ENCODE data around the gene FAM13B.

FAM13B gene

DNA sequence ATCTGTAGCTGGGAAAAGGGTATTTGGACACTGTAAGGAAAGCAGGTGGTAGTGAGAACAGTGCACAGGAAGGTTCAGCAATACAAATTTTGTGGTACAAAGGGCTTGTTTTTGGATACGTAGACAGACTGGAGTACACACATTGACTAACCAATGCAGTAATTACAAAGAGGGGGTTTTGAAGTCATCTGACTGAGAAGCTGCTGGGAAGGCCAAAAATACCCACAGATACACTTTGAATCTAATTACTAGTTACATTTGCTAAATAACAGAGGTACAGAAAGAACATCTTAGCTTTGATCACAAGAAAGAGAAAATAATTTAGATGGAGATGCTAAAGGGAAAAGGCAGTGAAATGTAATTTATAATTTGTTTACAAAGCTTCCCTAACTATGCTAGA, 97.7 kb downstream of the FAM13B start:
- H3K27ac ChIP-seq (ENCODE audit: low read depth, low read length): no peak overlapping the region

DNA sequence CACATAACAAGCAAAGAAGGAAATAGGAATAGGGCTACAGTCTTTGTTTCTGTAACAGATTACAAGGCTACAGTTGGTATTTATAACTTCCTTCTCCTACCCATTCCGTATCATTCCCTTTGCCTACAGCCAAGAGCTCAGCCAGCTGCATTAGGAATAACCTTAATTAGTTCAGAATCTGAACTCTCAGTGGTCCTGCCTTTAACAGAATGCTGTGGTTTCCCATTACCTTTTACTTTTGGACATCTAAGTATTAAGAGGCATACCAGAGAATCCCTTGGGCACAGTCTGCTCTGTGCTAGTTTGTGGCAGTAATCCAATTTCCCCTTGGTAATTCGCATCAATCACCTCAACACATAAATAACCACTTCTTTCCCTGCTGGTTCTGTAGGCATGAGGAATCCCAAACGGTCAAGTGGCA, 99.4 kb downstream of the FAM13B start:
- Histone ChIP-seq H3K4me1 (ENCODE audit: insufficient read depth, low read length) (no peaks in the 10 kb centered on the region), H3K4me3 (ENCODE audit: low read length) (no peak overlapping the region), H3K9me3 (ENCODE audit: insufficient read depth, low read depth, low read length) (no peaks in the 10 kb centered on the region), H3K9ac (ENCODE audit: low read depth, low read length) (no peak overlapping the region), H3K27me3 (ENCODE audit: insufficient read depth, low read length) (no peaks in the 10 kb centered on the region), H3K27ac (ENCODE audit: low read depth, low read length) (no peak overlapping the region), H3K36me3 (ENCODE audit: insufficient read depth, low read length) (peaks cover 19% of the 10 kb centered on the region)
- 86% methylated on average over 3 of the region's 3 CpGs for WGBS

More for the DNA sequence above, 97.7 kb downstream of the FAM13B start:
- no peak overlapping the region for H3K9ac ChIP-seq (ENCODE audit: low read depth, low read length)
- no peaks in the 10 kb centered on the region for H3K4me1 ChIP-seq (ENCODE audit: insufficient read depth, low read length)
- 100% methylated on average over 1 of the region's 1 CpG for WGBS
- no peak overlapping the region for H3K4me3 ChIP-seq (ENCODE audit: low read length)
- H3K36me3 ChIP-seq (ENCODE audit: insufficient read depth, low read length): peaks cover 36% of the 10 kb centered on the region
- H3K9me3 ChIP-seq (ENCODE audit: insufficient read depth, low read depth, low read length): no peaks in the 10 kb centered on the region
- no peaks in the 10 kb centered on the region for H3K27me3 ChIP-seq (ENCODE audit: insufficient read depth, low read length)

- H3K27me3 ChIP-seq (ENCODE audit: insufficient read depth, low read length): no peaks in the 10 kb centered on the region
- H3K27ac ChIP-seq (ENCODE audit: low read depth, low read length): no peak overlapping the region
- no peak overlapping the region for H3K9ac ChIP-seq (ENCODE audit: low read depth, low read length)
- H3K36me3 ChIP-seq (ENCODE audit: insufficient read depth, low read length): peaks cover 12% of the 10 kb centered on the region; the same call in 1 of the 2 replicates
- no peak overlapping the region for H3K4me3 ChIP-seq (ENCODE audit: low read length)
- 89% methylated on average over 2 of the region's 3 CpGs for WGBS
- H3K4me1 ChIP-seq (ENCODE audit: insufficient read depth, low read length): no peaks in the 10 kb centered on the region
- no peaks in the 10 kb centered on the region for H3K9me3 ChIP-seq (ENCODE audit: insufficient read depth, low read depth, low read length)
These were observed 100.1 kb downstream of the FAM13B start for GRCh38 chr5:137932800-137933199.

- Histone ChIP-seq H3K27me3 (ENCODE audit: insufficient read depth, low read length) (no peaks in the 10 kb centered on the region), H3K4me3 (ENCODE audit: low read length) (no peak overlapping the region), H3K9ac (ENCODE audit: low read depth, low read length) (no peak overlapping the region), H3K27ac (ENCODE audit: low read depth, low read length) (no peak overlapping the region), H3K9me3 (ENCODE audit: insufficient read depth, low read depth, low read length) (no peaks in the 10 kb centered on the region), H3K36me3 (ENCODE audit: insufficient read depth, low read length) (no peaks in the 10 kb centered on the region), H3K4me1 (ENCODE audit: insufficient read depth, low read length) (no peaks in the 10 kb centered on the region)
- WGBS: 85% methylated on average over 4 of the region's 4 CpGs
These were observed 109.0 kb downstream of the FAM13B start for GRCh38 chr5:137923856-137924255.

- 89% methylated on average over 3 of the region's 3 CpGs for WGBS
- Histone ChIP-seq H3K27me3 (ENCODE audit: insufficient read depth, low read length) (no peaks in the 10 kb centered on the region), H3K9ac (ENCODE audit: low read depth, low read length) (no peak overlapping the region), H3K36me3 (ENCODE audit: insufficient read depth, low read length) (no peaks in the 10 kb centered on the region), H3K4me1 (ENCODE audit: insufficient read depth, low read length) (no peaks in the 10 kb centered on the region), H3K4me3 (ENCODE audit: low read length) (no peak overlapping the region), H3K9me3 (ENCODE audit: insufficient read depth, low read depth, low read length) (no peaks in the 10 kb centered on the region), H3K27ac (ENCODE audit: low read depth, low read length) (no peak overlapping the region)
These were observed 110.9 kb downstream of the FAM13B start for GRCh38 chr5:137921931-137922330.

DNA sequence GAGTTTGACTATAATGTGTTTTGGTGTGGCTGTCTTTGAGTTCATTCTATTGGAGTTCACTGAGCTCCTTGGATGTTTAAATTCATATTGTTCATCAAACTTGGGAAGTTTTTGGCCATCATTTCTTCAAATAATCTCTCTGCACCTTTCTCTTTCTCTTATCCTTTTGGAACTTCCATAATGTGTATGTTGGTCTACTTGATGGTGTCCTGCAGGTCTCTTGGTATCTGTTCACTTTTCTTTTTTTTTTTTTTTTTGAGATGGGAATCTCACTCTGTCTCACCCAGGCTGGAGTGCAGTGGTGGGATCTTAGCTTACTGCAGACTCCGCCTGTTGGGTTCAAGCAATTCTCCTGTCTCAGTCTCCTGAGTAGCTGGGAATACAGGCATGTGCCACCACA, 116.0 kb downstream of the FAM13B start:
- H3K9ac ChIP-seq (ENCODE audit: low read depth, low read length): no peak overlapping the region
- 56% methylated on average over 1 of the region's 1 CpG for WGBS
- no peak overlapping the region for H3K4me3 ChIP-seq (ENCODE audit: low read length)
- H3K27ac ChIP-seq (ENCODE audit: low read depth, low read length): no peak overlapping the region
- H3K4me1 ChIP-seq (ENCODE audit: insufficient read depth, low read length): no peaks in the 10 kb centered on the region
- no peaks in the 10 kb centered on the region for H3K27me3 ChIP-seq (ENCODE audit: insufficient read depth, low read length)
- no peaks in the 10 kb centered on the region for H3K36me3 ChIP-seq (ENCODE audit: insufficient read depth, low read length)
- H3K9me3 ChIP-seq (ENCODE audit: insufficient read depth, low read depth, low read length): no peaks in the 10 kb centered on the region

DNA sequence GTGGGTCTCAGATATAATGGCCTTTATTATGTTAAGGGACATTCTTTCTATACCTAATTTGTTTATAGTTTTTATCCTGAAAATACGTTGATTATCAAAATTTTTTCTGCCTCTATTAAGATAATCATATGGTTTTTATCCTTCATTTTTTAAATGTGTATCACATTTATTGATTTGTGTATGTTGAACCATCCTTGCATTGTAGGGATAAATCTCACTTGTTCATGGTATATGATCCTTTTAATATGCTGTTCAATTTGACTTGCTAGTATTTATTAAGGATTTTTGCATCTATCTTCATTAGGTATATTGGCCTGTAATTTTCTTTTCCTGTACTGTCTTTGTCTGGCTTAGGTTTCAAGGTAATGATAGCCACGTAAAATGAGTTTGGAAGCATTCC, 118.1 kb downstream of the FAM13B start:
- Histone ChIP-seq H3K9me3 (ENCODE audit: insufficient read depth, low read depth, low read length) (no peaks in the 10 kb centered on the region), H3K9ac (ENCODE audit: low read depth, low read length) (no peak overlapping the region), H3K4me3 (ENCODE audit: low read length) (no peak overlapping the region), H3K36me3 (ENCODE audit: insufficient read depth, low read length) (no peaks in the 10 kb centered on the region), H3K4me1 (ENCODE audit: insufficient read depth, low read length) (no peaks in the 10 kb centered on the region), H3K27ac (ENCODE audit: low read depth, low read length) (no peak overlapping the region), H3K27me3 (ENCODE audit: insufficient read depth, low read length) (no peaks in the 10 kb centered on the region)
- 93% methylated on average over 1 of the region's 2 CpGs for WGBS

DNA sequence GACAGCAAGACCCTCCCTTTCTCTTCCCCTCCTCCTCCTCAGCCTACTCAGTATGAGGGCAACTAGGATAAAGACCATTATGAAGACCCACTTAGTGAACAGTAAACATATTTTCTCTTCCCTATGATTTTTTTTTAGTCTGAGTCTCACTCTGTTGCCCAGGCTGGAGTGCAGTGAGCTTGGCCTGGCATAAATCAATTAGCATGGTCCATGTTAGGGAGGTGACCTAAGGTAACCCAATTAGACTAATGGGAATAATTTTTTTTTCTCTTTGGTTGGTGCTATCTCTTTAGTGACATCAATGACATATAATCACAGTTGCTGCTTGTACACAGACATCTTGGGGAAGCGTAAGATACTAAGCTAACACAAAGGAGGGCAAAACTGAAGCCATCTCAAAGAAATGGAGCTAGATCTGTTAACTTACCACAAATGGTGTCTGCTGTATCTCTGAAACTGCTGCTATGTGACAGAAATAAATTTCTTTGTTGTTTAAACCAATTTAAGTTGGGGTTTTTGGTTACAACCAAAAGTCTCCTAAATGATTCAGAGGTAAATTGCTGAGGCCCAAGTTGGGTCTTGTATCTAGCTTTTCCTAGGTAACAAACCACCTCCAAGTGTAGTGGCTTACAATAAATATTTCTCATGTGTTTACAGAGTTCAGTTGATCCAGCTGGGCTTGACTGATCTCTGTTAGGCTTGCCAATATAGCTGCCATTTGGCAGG, 130.3 kb downstream of the FAM13B start:
- 96% methylated on average over 1 of the region's 1 CpG for WGBS
- H3K9me3 ChIP-seq (ENCODE audit: insufficient read depth, low read depth, low read length): no peaks in the 10 kb centered on the region
- H3K27me3 ChIP-seq (ENCODE audit: insufficient read depth, low read length): no peaks in the 10 kb centered on the region
- H3K27ac ChIP-seq (ENCODE audit: low read depth, low read length): no peak overlapping the region
- no peaks in the 10 kb centered on the region for H3K36me3 ChIP-seq (ENCODE audit: insufficient read depth, low read length)
- H3K9ac ChIP-seq (ENCODE audit: low read depth, low read length): no peak overlapping the region
- H3K4me1 ChIP-seq (ENCODE audit: insufficient read depth, low read length): no peaks in the 10 kb centered on the region
- H3K4me3 ChIP-seq (ENCODE audit: low read length): no peak overlapping the region

GRCh38 chr5:137901011-137901817, 131.7 kb downstream of the FAM13B start:
- Histone ChIP-seq H3K27me3 (ENCODE audit: insufficient read depth, low read length) (no peaks in the 10 kb centered on the region), H3K27ac (ENCODE audit: low read depth, low read length) (no peak overlapping the region), H3K36me3 (ENCODE audit: insufficient read depth, low read length) (no peaks in the 10 kb centered on the region), H3K9me3 (ENCODE audit: insufficient read depth, low read depth, low read length) (no peaks in the 10 kb centered on the region), H3K9ac (ENCODE audit: low read depth, low read length) (no peak overlapping the region), H3K4me1 (ENCODE audit: insufficient read depth, low read length) (no peaks in the 10 kb centered on the region), H3K4me3 (ENCODE audit: low read length) (no peak overlapping the region)
- 91% methylated on average over 5 of the region's 5 CpGs for WGBS

- no peak overlapping the region for H3K9ac ChIP-seq (ENCODE audit: low read depth, low read length)
- H3K9me3 ChIP-seq (ENCODE audit: insufficient read depth, low read depth, low read length): no peaks in the 10 kb centered on the region
- H3K27ac ChIP-seq (ENCODE audit: low read depth, low read length): no peak overlapping the region
- no peaks in the 10 kb centered on the region for H3K4me1 ChIP-seq (ENCODE audit: insufficient read depth, low read length)
- H3K27me3 ChIP-seq (ENCODE audit: insufficient read depth, low read length): no peaks in the 10 kb centered on the region
- H3K36me3 ChIP-seq (ENCODE audit: insufficient read depth, low read length): no peaks in the 10 kb centered on the region
- 95% methylated on average over 2 of the region's 3 CpGs for WGBS
- no peak overlapping the region for H3K4me3 ChIP-seq (ENCODE audit: low read length)
These were observed 133.4 kb downstream of the FAM13B start for GRCh38 chr5:137899493-137899892.

DNA sequence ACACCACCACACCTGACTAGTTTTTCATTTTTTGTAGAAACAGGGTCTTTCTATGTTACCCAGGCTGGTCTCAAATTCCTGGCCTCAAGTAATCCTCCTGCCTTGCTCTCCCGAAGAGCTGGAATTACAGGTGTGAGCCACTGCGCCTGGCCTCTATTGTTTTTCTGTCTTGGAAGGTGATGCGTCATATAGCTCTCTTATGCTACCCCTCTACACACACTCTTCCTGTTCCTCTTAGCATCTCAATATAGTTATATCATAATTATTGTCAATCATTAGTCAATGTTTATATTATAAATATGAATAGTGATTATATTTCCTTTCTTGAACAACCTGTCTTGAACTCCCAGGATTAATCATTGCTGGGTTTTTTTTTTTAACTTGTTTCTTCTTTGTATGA, 136.3 kb downstream of the FAM13B start:
- Histone ChIP-seq H3K9ac (ENCODE audit: low read depth, low read length) (no peak overlapping the region), H3K9me3 (ENCODE audit: insufficient read depth, low read depth, low read length) (no peaks in the 10 kb centered on the region)
- 99% methylated on average over 3 of the region's 3 CpGs for WGBS

More for the DNA sequence above, 136.3 kb downstream of the FAM13B start:
- Histone ChIP-seq H3K27ac (ENCODE audit: low read depth, low read length) (no peak overlapping the region), H3K36me3 (ENCODE audit: insufficient read depth, low read length) (no peaks in the 10 kb centered on the region), H3K4me3 (ENCODE audit: low read length) (no peak overlapping the region), H3K27me3 (ENCODE audit: insufficient read depth, low read length) (no peaks in the 10 kb centered on the region), H3K4me1 (ENCODE audit: insufficient read depth, low read length) (no peaks in the 10 kb centered on the region)
